Lung (tissue), 12 donors: ENCODE results near the gene HSPA1L. TPM values are rescaled to one million over a fixed set of nuclear protein-coding genes. Genes with fewer than 3 reads are reported as not detected.
A peak's percentile ranks its signal among the peaks of the same experiment; 100 is the strongest.

Experiments used
- ATAC-seq: fragments of 200-7000 bp; cut with Tn5 transposase; one replicate; pipeline ENCODE4 v1.9.1; 2020; ENCODE audit warnings: moderate number of reproducible peaks; ENCODE audit not compliant: insufficient read depth, low FRiP score
- DNase-seq, 3 donors: peaks; one replicate each; pipeline ENCODE4 v3.0.0-alpha.2; 2013 to 2017
- H3K27ac ChIP-seq, 2 donors: one replicate each; pipeline ENCODE4 v1.5.1; 2013; ENCODE audit warnings: mild to moderate bottlenecking in 2 of 2, moderate library complexity in 2 of 2, control low read depth in 1 of 2, inconsistent platforms in 1 of 2, low read depth in 1 of 2, low read length in 1 of 2
- H3K27me3 ChIP-seq, 3 donors: one replicate each; pipeline ENCODE4 v1.5.1; 2013; ENCODE audit warnings: low read length in 2 of 3; ENCODE audit not compliant: control insufficient read depth in 3 of 3, insufficient read depth in 3 of 3
- H3K36me3 ChIP-seq, 4 donors: one replicate each; pipeline ENCODE4 v1.5.1; 2013; ENCODE audit warnings: low read length in 4 of 4, mild to moderate bottlenecking in 1 of 4, moderate library complexity in 1 of 4; ENCODE audit not compliant: control insufficient read depth in 4 of 4, insufficient read depth in 4 of 4
- H3K4me1 ChIP-seq, 5 donors: one replicate each; pipeline ENCODE4 v1.5.1; 2013; ENCODE audit warnings: low read length in 5 of 5, mild to moderate bottlenecking in 2 of 5, moderate library complexity in 1 of 5; ENCODE audit not compliant: control insufficient read depth in 5 of 5, insufficient read depth in 5 of 5
- H3K4me3 ChIP-seq: one replicate; pipeline ENCODE4 v1.5.1; 2013; ENCODE audit warnings: mild to moderate bottlenecking, control low read depth, moderate library complexity
- H3K9ac ChIP-seq, 2 donors: one replicate each; pipeline ENCODE4 v1.5.1; 2013; ENCODE audit warnings: low read length in 2 of 2, control low read depth in 1 of 2; ENCODE audit not compliant: insufficient read depth in 1 of 2
- H3K9me3 ChIP-seq, 4 donors: one replicate each; pipeline ENCODE4 v1.5.1; 2013; ENCODE audit warnings: low read length in 3 of 4, mild to moderate bottlenecking in 1 of 4, moderate library complexity in 1 of 4; ENCODE audit not compliant: control insufficient read depth in 4 of 4, insufficient read depth in 3 of 4
- WGBS, 2 donors: extraction: QIAGEN DNeasy Blood & Tissue Kit; methylation state at CpG; one replicate each; pipeline ENCODE4 v1.1.7; 2013; 5-methylcytosine and 5-hydroxymethylcytosine counted together
- polyA plus RNA-seq, 2 donors: library from polyadenylated mRNA; stranded (reverse); fragments of 200-250 nt; gene quantifications; one replicate each; pipeline ENCODE4 v1.2.1, GENCODE V29; 2013
- total RNA-seq, 2 donors: library from RNA; depleted of rRNA in 1 of 2; stranded (reverse); fragments of >200 nt in 1 of 2; gene quantifications; one replicate each; pipeline ENCODE4 v1.2.1, GENCODE V29; 2014 to 2021
- TF ChIP-seq, protein P1 (sequence below): IDR thresholded peaks from 2 replicates; pipeline ENCODE4 v1.5.1; 2012; ENCODE audit warnings: mild to moderate bottlenecking; ENCODE audit errors: control extremely low read depth, extremely low read depth
- donor health status: control.
- donor health status: control.
- donor health status: Bipolar disorder and iron deficiency.
- donor health status: healthy.
- donor health status: DM: yes; HTN: yes; CAD: no.

Gene HSPA1L
- total and polyA plus RNA-seq, 4 donors = 1.0 to 2.3 (median 1.6) TPM

DNA sequence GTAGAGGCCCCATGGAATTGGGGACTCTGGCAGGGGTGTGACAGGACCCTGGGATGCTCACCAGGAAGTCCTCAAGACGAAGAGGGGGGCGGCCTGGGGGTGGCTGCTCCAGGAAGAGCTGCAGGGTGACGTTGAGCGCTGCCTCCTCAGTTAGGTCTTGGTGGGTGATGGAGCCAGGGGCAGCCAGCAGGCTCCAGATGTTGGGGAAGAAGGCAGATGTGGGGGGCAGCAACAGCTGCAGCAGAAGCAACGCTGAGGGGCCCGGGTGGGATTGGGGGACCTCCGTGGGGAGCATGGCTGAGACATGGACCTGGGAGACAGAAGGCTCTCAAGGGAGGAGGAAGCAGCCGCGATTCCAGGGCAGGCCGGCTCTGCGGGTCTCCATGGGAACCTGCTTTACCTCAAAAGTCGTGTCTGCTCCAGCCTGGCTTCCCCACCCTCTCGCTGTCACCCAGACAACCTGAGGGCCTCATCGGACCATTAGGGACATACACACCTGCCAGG is 38.5 kb downstream of the HSPA1L start:
- 37% methylated on average over 13 to 14 of the region's 14 CpGs for WGBS, 2 donors
- peaks cover 0 to 27% (median 12%) of the 10 kb centered on the region in 4 donors for H3K36me3 ChIP-seq
- TF ChIP-seq, protein P1, sequence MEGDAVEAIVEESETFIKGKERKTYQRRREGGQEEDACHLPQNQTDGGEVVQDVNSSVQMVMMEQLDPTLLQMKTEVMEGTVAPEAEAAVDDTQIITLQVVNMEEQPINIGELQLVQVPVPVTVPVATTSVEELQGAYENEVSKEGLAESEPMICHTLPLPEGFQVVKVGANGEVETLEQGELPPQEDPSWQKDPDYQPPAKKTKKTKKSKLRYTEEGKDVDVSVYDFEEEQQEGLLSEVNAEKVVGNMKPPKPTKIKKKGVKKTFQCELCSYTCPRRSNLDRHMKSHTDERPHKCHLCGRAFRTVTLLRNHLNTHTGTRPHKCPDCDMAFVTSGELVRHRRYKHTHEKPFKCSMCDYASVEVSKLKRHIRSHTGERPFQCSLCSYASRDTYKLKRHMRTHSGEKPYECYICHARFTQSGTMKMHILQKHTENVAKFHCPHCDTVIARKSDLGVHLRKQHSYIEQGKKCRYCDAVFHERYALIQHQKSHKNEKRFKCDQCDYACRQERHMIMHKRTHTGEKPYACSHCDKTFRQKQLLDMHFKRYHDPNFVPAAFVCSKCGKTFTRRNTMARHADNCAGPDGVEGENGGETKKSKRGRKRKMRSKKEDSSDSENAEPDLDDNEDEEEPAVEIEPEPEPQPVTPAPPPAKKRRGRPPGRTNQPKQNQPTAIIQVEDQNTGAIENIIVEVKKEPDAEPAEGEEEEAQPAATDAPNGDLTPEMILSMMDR = no peak
- no peak overlapping the region for H3K4me3 ChIP-seq
- H3K9ac ChIP-seq = no peak overlapping the region
- no peaks in the 10 kb centered on the region for H3K9me3 ChIP-seq
- peaks cover 0 to 9% (median 0%) of the 10 kb centered on the region in 5 donors for H3K4me1 ChIP-seq
- DNase-seq (peak in 1 of 3 donors; percentile 30), ATAC-seq (no peak)
- H3K27ac ChIP-seq = peak overlapping the region; percentile 49 to 57
- no peaks in the 10 kb centered on the region for H3K27me3 ChIP-seq

DNA sequence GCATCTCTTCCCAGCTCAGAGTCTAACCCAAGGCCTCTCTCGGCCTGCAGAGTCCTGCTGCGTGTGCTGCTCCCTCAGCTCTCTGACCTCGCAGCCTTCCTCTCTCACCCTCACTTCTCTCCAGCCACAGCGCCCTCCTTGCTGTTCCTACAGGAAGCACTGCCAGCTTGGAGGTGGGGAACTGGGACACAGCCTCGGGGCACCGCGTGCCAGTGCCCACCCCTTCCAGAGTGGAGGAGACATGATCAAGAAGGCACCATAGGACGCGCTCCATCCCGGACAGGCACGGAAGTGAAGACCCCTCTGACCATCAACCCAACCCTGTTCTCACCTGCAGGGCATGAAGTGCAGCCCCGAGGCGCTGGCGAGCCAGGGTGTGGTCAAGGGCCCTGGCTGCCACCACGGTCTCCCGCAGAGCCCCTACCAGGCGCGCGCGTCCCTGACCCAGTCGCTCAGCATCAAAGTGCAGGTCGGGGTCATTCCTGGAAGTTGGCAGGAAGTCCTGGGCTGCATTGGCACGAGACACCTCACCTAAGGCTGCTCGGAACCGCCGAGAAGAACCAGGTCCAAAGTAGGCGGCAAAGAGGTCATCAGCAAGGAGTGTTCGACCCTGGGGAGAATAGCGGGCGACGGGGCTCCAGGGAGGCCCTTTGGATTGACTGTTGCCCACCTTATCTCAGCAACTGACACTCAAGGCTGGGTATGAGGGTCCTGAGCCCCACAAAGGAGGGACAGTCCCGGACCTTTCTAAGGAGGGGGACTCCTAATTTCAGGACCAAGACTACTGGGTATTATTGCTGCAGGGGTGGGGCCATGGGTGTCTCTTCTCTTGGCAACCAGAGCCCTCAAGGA is 39.2 kb downstream of the HSPA1L start:
- 90% methylated on average over 32 of the region's 32 CpGs for WGBS, 2 donors
- H3K9me3 ChIP-seq = no peaks in the 10 kb centered on the region
- DNase-seq = no peak
- H3K27me3 ChIP-seq = no peaks in the 10 kb centered on the region
- H3K36me3 ChIP-seq = peaks cover 0 to 22% (median 9%) of the 10 kb centered on the region in 4 donors
- no peak for ATAC-seq
- TF ChIP-seq, protein P1 = no peak
- no peak overlapping the region for H3K4me3 ChIP-seq
- no peak overlapping the region for H3K27ac ChIP-seq
- peaks cover 0 to 9% (median 0%) of the 10 kb centered on the region in 5 donors for H3K4me1 ChIP-seq
- H3K9ac ChIP-seq = no peak overlapping the region

DNA sequence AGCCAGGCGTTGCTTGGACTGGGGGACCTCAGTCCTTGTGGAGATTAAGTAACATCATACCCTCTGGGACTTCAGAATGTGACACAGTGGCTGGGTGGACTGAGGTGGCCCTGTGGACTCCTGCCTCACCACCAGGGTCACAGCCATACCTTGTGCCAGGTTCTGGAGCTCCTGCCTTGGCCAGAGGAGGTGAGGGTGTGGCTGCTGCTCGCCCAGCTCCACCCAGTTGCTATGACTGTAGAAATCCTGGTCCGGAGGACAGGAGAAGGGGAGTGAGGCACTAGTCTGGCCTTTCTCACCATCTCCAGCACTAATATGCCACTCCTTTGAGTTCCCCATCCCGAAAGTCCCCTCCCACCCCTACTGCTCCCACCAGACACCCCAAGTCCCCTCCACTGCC is 39.9 kb downstream of the HSPA1L start:
- peaks cover 0 to 9% (median 0%) of the 10 kb centered on the region in 5 donors for H3K4me1 ChIP-seq
- ATAC-seq (no peak), DNase-seq (no peak)
- H3K9me3 ChIP-seq = no peaks in the 10 kb centered on the region
- TF ChIP-seq, protein P1 = no peak
- H3K4me3 ChIP-seq = no peak overlapping the region
- WGBS, 2 donors = 79 to 90% methylated on average over 4 of the region's 4 CpGs
- H3K27ac ChIP-seq = no peak overlapping the region
- no peak overlapping the region for H3K9ac ChIP-seq
- no peaks in the 10 kb centered on the region for H3K27me3 ChIP-seq
- peaks cover 0 to 15% (median 7%) of the 10 kb centered on the region in 4 donors for H3K36me3 ChIP-seq
